H1 (cell line): ENCODE data around the gene DYNLRB2. TPM values are rescaled to one million over a fixed set of nuclear protein-coding genes. Genes with fewer than 3 reads are reported as not detected.

Experiments used
- CTCF ChIA-PET: fragments of 300-600 bp; sonication (Branson Sonifier 250); formaldehyde crosslinking; loops from one replicate; lab custom pipeline; 2021; ENCODE audit not compliant: partially characterized antibody; lab: Charles Lee
- POLR2A ChIA-PET: fragments of 300-600 bp; sonication (Branson Sonifier 250); formaldehyde crosslinking; loops from one replicate; lab custom pipeline; 2021; ENCODE audit warnings: inconsistent platforms; ENCODE audit not compliant: partially characterized antibody; lab: Charles Lee
- DNase-seq, 2 experiments: peaks; one replicate each; pipeline versions ENCODE4 v3.0.0 to v3.0.0-alpha.2; 2010 to 2022; ENCODE audit warnings: low spot score in 2 of 2, low read depth in 1 of 2, mixed read lengths in 1 of 2
- FAIRE-seq: peaks from 2 replicates; lab custom pipeline; 2011; peaks lifted over from hg19 to GRCh38; lab: Jason Lieb, UNC
- H2AFZ ChIP-seq: 2 replicates; pipeline ENCODE4 v1.8.1; 2012; ENCODE audit warnings: low read length, inconsistent platforms
- H2AK5ac ChIP-seq: 2 replicates; pipeline ENCODE4 v1.6.1; 2013; ENCODE audit warnings: low read depth, low read length
- H2BK120ac ChIP-seq: replicated peaks from 2 replicates; pipeline ENCODE3; 2013; ENCODE audit warnings: low read depth, low read length, inconsistent platforms
- H2BK12ac ChIP-seq: 2 replicates; pipeline ENCODE4 v1.6.1; 2013; ENCODE audit warnings: low read depth, low read length
- H2BK15ac ChIP-seq: 2 replicates; pipeline ENCODE4 v1.6.1; 2013; ENCODE audit warnings: low read length
- H2BK20ac ChIP-seq: 2 replicates; pipeline ENCODE4 v1.6.1; 2013; ENCODE audit warnings: low read length
- H2BK5ac ChIP-seq: 2 replicates; pipeline ENCODE4 v1.6.1; 2013; ENCODE audit warnings: low read depth, low read length
- H3K14ac ChIP-seq: 2 replicates; pipeline ENCODE4 v1.6.1; 2013; ENCODE audit warnings: inconsistent platforms; ENCODE audit not compliant: insufficient read length
- H3K18ac ChIP-seq: 2 replicates; pipeline ENCODE4 v1.6.1; 2013; ENCODE audit warnings: low read length; ENCODE audit errors: extremely low read depth
- H3K23ac ChIP-seq: 2 replicates; pipeline ENCODE4 v1.6.1; 2013; ENCODE audit warnings: inconsistent platforms; ENCODE audit not compliant: insufficient read length
- H3K23me2 ChIP-seq: 2 replicates; pipeline ENCODE4 v1.6.1; 2013; ENCODE audit warnings: low read depth, low read length
- H3K27ac ChIP-seq: 2 replicates; pipeline ENCODE4 v1.6.1; 2011; ENCODE audit warnings: low read depth, low read length, inconsistent platforms
- H3K27me3 ChIP-seq, 4 experiments: replicated peaks in 1 of 4; 1 replicate in 1 of 4; 2 replicates in 3 of 4; pipeline versions ENCODE4 v1.6.1 to v1.8.1; 2011 to 2013; ENCODE audit warnings: low read length in 3 of 4, mild to moderate bottlenecking in 3 of 4, inconsistent platforms in 2 of 4, mixed read lengths in 2 of 4, moderate library complexity in 1 of 4; ENCODE audit not compliant: control insufficient read depth in 3 of 4, insufficient read depth in 3 of 4; ENCODE audit errors: extremely low read depth in 1 of 4
- H3K36me3 ChIP-seq, 4 experiments: 2 replicates each; pipeline versions ENCODE4 v1.6.1 to v1.8.1; 2011 to 2013; ENCODE audit warnings: mild to moderate bottlenecking in 4 of 4, low read length in 3 of 4, moderate library complexity in 2 of 4, control low read depth in 1 of 4, inconsistent platforms in 1 of 4; ENCODE audit not compliant: insufficient read depth in 4 of 4, control insufficient read depth in 2 of 4
- H3K4ac ChIP-seq: replicated peaks from 2 replicates; pipeline ENCODE3; 2013; ENCODE audit warnings: low read length, low read depth, mixed read lengths, inconsistent platforms; ENCODE audit not compliant: insufficient read length
- H3K4me1 ChIP-seq, 4 experiments: replicated peaks in 1 of 4; 1 replicate in 1 of 4; 2 replicates in 3 of 4; pipeline versions ENCODE4 v1.6.1 to v1.8.1; 2011 to 2013; ENCODE audit warnings: low read length in 3 of 4, inconsistent platforms in 2 of 4, mixed read lengths in 1 of 4; ENCODE audit not compliant: insufficient read depth in 4 of 4, control insufficient read depth in 3 of 4
- H3K4me2 ChIP-seq, 2 experiments: 2 replicates each; pipeline versions ENCODE4 v1.6.1 to v1.8.1; 2011 to 2013; ENCODE audit warnings: low read depth in 2 of 2, low read length in 2 of 2, control low read depth in 1 of 2, inconsistent platforms in 1 of 2, mild to moderate bottlenecking in 1 of 2; ENCODE audit not compliant: insufficient read depth in 1 of 2
- H3K4me3 ChIP-seq, 4 experiments: fragments of 200-600, 300-600 bp in 1 of 4; sonication (generic), shearing (Covaris generic), sonication (Bioruptor Twin) in 1 of 4; 2 replicates each; pipeline versions ENCODE4 v1.5.1 to v1.8.1; 2011 to 2016; ENCODE audit warnings: low read length in 4 of 4, low read depth in 3 of 4, control low read depth in 2 of 4, inconsistent platforms in 2 of 4, mild to moderate bottlenecking in 2 of 4, mixed read lengths in 1 of 4, moderate library complexity in 1 of 4; ENCODE audit not compliant: insufficient read depth in 2 of 4; ENCODE audit errors: extremely low read depth in 1 of 4
- H3K56ac ChIP-seq: replicated peaks from 2 replicates; pipeline ENCODE3; 2013; ENCODE audit warnings: low read depth, mild to moderate bottlenecking, mixed read lengths, low read length, inconsistent platforms; ENCODE audit not compliant: insufficient read length
- H3K79me1 ChIP-seq: 2 replicates; pipeline ENCODE4 v1.6.1; 2013; ENCODE audit warnings: low read depth, low read length, control low read depth
- H3K79me2 ChIP-seq, 2 experiments: 2 replicates each; pipeline versions ENCODE4 v1.6.1 to v1.8.1; 2012 to 2013; ENCODE audit warnings: low read length in 2 of 2, mild to moderate bottlenecking in 2 of 2, inconsistent platforms in 1 of 2; ENCODE audit not compliant: insufficient read depth in 2 of 2, control insufficient read depth in 1 of 2
- H3K9ac ChIP-seq, 4 experiments: replicated peaks in 1 of 4; 1 replicate in 1 of 4; 2 replicates in 3 of 4; pipeline versions ENCODE4 v1.6.1 to v1.8.1; 2011 to 2013; ENCODE audit warnings: low read depth in 3 of 4, low read length in 3 of 4, control low read depth in 2 of 4, mild to moderate bottlenecking in 2 of 4, moderate library complexity in 2 of 4, inconsistent platforms in 1 of 4; ENCODE audit errors: extremely low read depth in 1 of 4
- H3K9me3 ChIP-seq, 2 experiments: 2 replicates each; pipeline versions ENCODE4 v1.6.1 to v1.8.1; 2012 to 2013; ENCODE audit warnings: mild to moderate bottlenecking in 2 of 2, moderate library complexity in 2 of 2, control low read depth in 1 of 2, inconsistent platforms in 1 of 2, low read depth in 1 of 2, low read length in 1 of 2, mixed read lengths in 1 of 2; ENCODE audit not compliant: insufficient read depth in 2 of 2
- H4K20me1 ChIP-seq, 2 experiments: replicated peaks in 1 of 2; 2 replicates each; pipeline versions ENCODE3 to v1.8.1; 2011 to 2013; ENCODE audit warnings: inconsistent platforms in 2 of 2, low read length in 2 of 2, mild to moderate bottlenecking in 1 of 2; ENCODE audit not compliant: insufficient read depth in 2 of 2, control insufficient read depth in 1 of 2
- H4K5ac ChIP-seq: 2 replicates; pipeline ENCODE4 v1.6.1; 2013; ENCODE audit warnings: low read length, low read depth, mixed read lengths, inconsistent platforms; ENCODE audit not compliant: insufficient read length
- H4K8ac ChIP-seq: 2 replicates; pipeline ENCODE4 v1.8.0; 2013; ENCODE audit warnings: mild to moderate bottlenecking, moderate library complexity, low read length, inconsistent platforms; ENCODE audit not compliant: insufficient read depth; ENCODE audit errors: extremely low read depth
- H4K91ac ChIP-seq: replicated peaks from 2 replicates; pipeline ENCODE3; 2013; ENCODE audit warnings: low read length, mixed read lengths, inconsistent platforms; ENCODE audit not compliant: insufficient read length
- NANOG ChIP-seq: IDR thresholded peaks from 2 replicates; pipeline ENCODE4 v1.6.1; 2011; ENCODE audit warnings: low read length, low read depth, mild to moderate bottlenecking, inconsistent platforms; ENCODE audit not compliant: insufficient read depth, poor library complexity, severe bottlenecking
- RXRA ChIP-seq: IDR thresholded peaks from 2 replicates; pipeline ENCODE4 v1.6.1; 2011; ENCODE audit warnings: low read depth, mild to moderate bottlenecking, low read length, moderate library complexity; ENCODE audit not compliant: insufficient read depth
- SAP30 ChIP-seq: fragments of 300-600 bp; sonication (generic); IDR thresholded peaks from 2 replicates; pipeline ENCODE4 v1.7.1; 2012; ENCODE audit warnings: low read length, moderate library complexity, mild to moderate bottlenecking, inconsistent platforms; ENCODE audit not compliant: insufficient read depth, insufficient replicate concordance
- SIX5 ChIP-seq: IDR thresholded peaks from 2 replicates; pipeline ENCODE4 v1.6.1; 2011; ENCODE audit warnings: mild to moderate bottlenecking, low read depth, low read length
- USF2 ChIP-seq: IDR thresholded peaks from 2 replicates; pipeline ENCODE4 v1.6.1; 2011; ENCODE audit warnings: low read length, improper control_type of control experiment
- WGBS, 2 experiments: shearing (Covaris generic) in 1 of 2; methylation state at CpG; one replicate each; pipeline versions ENCODE4 v1.1.6 to v1.1.7; 2013 to 2015; ENCODE audit warnings: low lambda C conversion rate in 2 of 2, mixed read lengths in 2 of 2, inconsistent platforms in 1 of 2, low coverage in 1 of 2, missing lambda C conversion rate in 1 of 2; ENCODE audit not compliant: insufficient replicate concordance in 2 of 2, insufficient coverage in 1 of 2, insufficient read length in 1 of 2; ENCODE audit errors: extremely low coverage in 1 of 2, missing lambda C conversion rate in 1 of 2; 5-methylcytosine and 5-hydroxymethylcytosine counted together
- polyA plus RNA-seq, 7 experiments: library from polyadenylated mRNA; depleted of rRNA in 3 of 7; stranded (reverse) in 5 of 7; unstranded in 2 of 7; fragments of >200 nt in 5 of 7; fragments of 200-250 nt in 2 of 7; gene quantifications; 1 replicate in 5 of 7; 2 replicates in 1 of 7; 4 replicates in 1 of 7; pipeline versions ENCODE4 v1.2.1 to v1.2.3, GENCODE V29; 2011 to 2013; ENCODE audit warnings: missing spikeins in 2 of 7, mixed read lengths in 2 of 7
- total RNA-seq: library from RNA; stranded (reverse); fragmentation: NEBNext Ultra II Directional; extraction: Animal tissue kit (Norgen Biotek cat#: 25700); gene quantifications from 2 replicates; pipeline ENCODE4 v1.2.1, GENCODE V29; 2021

DYNLRB2 gene
- total and polyA plus RNA-seq, 2 of the 8 experiments (the other 6 are each of a cell fraction or from before 2014, with no cell fraction given), result not detected

GRCh38 chr16:80536238-80536637, 4.6 kb upstream of the DYNLRB2 start:
- DNase-seq (no peak), FAIRE-seq (no peak)
- Histone ChIP-seq H3K14ac (no peak overlapping the region), H3K23ac (no peak overlapping the region), H3K4ac (no peak overlapping the region), H3K4me2 (no peak overlapping the region), H2AK5ac (no peak overlapping the region), H3K4me1 (peaks cover 0 to 4% (median 1%) of the 10 kb centered on the region in 4 experiments; a peak in 3 of 7 replicates), H2AFZ (no peak overlapping the region), H4K20me1 (no peaks in the 10 kb centered on the region), H4K91ac (no peak overlapping the region), H3K9me3 (no peaks in the 10 kb centered on the region), H3K4me3 (no peak overlapping the region), H3K79me1 (no peaks in the 10 kb centered on the region), H4K5ac (no peak overlapping the region), H3K36me3 (no peaks in the 10 kb centered on the region), H2BK15ac (no peak overlapping the region), H3K9ac (no peak overlapping the region), H2BK12ac (no peak overlapping the region), H2BK120ac (no peak overlapping the region), H3K23me2 (peaks cover 5% of the 10 kb centered on the region; the same call in 1 of the 2 replicates), H3K18ac (no peak overlapping the region), H4K8ac (no peak overlapping the region), H3K56ac (no peak overlapping the region), H2BK5ac (no peak overlapping the region), H3K79me2 (no peaks in the 10 kb centered on the region), H2BK20ac (no peak overlapping the region), H3K27ac (no peak overlapping the region), H3K27me3 (peaks cover 5 to 20% (median 10%) of the 10 kb centered on the region in 4 experiments; a peak in 6 of 7 replicates)
- ChIA-PET POLR2A (no interaction called here), CTCF (no interaction called here)
- 81% methylated on average over 2 of the region's 2 CpGs; no CpG with 5 or more reads in 1 of the 2 experiments for WGBS, 2 experiments
- TF ChIP-seq SAP30 (no peak), SIX5 (no peak), NANOG (no peak), RXRA (no peak), USF2 (no peak)
